ENCODE measurements around the gene TMEM119.

GRCh38 chr12:108559748-108560147 is 38.1 kb downstream of the TMEM119 start:
- TF ChIP-seq CTCF (IDR thresholded peaks at IDR 0.05), result no peak
- TF ChIP-seq POLR2A (IDR thresholded peaks at IDR 0.05), result no peak
- TF ChIP-seq POLR2AphosphoS5 (IDR thresholded peaks at IDR 0.05), result no peak
